H9 (cell line): ENCODE data around the gene TRIM27. TPM values are rescaled to one million over a fixed set of nuclear protein-coding genes. Genes with fewer than 3 reads are reported as not detected.

Experiments used
- DNase-seq: peaks from one replicate; pipeline ENCODE4 v3.0.0-alpha.2; 2017
- H2AFZ ChIP-seq: one replicate; pipeline ENCODE4 v1.6.1; 2013; ENCODE audit warnings: mild to moderate bottlenecking, low read length, control low read depth, moderate library complexity
- H2AK5ac ChIP-seq: 2 replicates; pipeline ENCODE4 v1.6.1; 2013; ENCODE audit warnings: low read length, control low read depth, mixed read lengths; ENCODE audit not compliant: insufficient read length
- H2BK120ac ChIP-seq: one replicate; pipeline ENCODE4 v1.6.1; 2013; ENCODE audit warnings: low read depth, mild to moderate bottlenecking, low read length, control low read depth, inconsistent platforms; ENCODE audit not compliant: poor library complexity, severe bottlenecking
- H2BK12ac ChIP-seq: 2 replicates; pipeline ENCODE4 v1.6.1; 2013; ENCODE audit warnings: low read length, control low read depth, mixed read lengths, low read depth; ENCODE audit not compliant: insufficient read length
- H2BK15ac ChIP-seq: 2 replicates; pipeline ENCODE4 v1.6.1; 2013; ENCODE audit warnings: low read depth, low read length, control low read depth
- H2BK20ac ChIP-seq: one replicate; pipeline ENCODE4 v1.6.1; 2013; ENCODE audit warnings: low read depth, mild to moderate bottlenecking, low read length, control low read depth, inconsistent platforms; ENCODE audit not compliant: poor library complexity, severe bottlenecking
- H2BK5ac ChIP-seq: 2 replicates; pipeline ENCODE4 v1.6.1; 2013; ENCODE audit warnings: low read length, control low read depth, mixed read lengths; ENCODE audit not compliant: insufficient read length
- H3K14ac ChIP-seq: 2 replicates; pipeline ENCODE4 v1.6.1; 2013; ENCODE audit warnings: low read length, control low read depth; ENCODE audit not compliant: insufficient read depth
- H3K18ac ChIP-seq: 2 replicates; pipeline ENCODE4 v1.6.1; 2013; ENCODE audit warnings: low read depth, mild to moderate bottlenecking, mixed read lengths, low read length, control low read depth; ENCODE audit not compliant: insufficient read length
- H3K23ac ChIP-seq: 2 replicates; pipeline ENCODE4 v1.6.1; 2013; ENCODE audit warnings: low read length, control low read depth, mixed read lengths, low read depth; ENCODE audit not compliant: insufficient read length
- H3K23me2 ChIP-seq: 2 replicates; pipeline ENCODE4 v1.6.1; 2013; ENCODE audit warnings: low read depth, mild to moderate bottlenecking, mixed read lengths, low read length, control low read depth; ENCODE audit not compliant: insufficient read length, poor library complexity, severe bottlenecking
- H3K27ac ChIP-seq: 2 replicates; pipeline ENCODE4 v1.5.1; 2013; ENCODE audit warnings: low read length, control low read depth, mixed read lengths, low read depth; ENCODE audit not compliant: insufficient read length
- H3K27me3 ChIP-seq: 2 replicates; pipeline ENCODE4 v1.6.1; 2013; ENCODE audit warnings: low read length, control low read depth, inconsistent platforms; ENCODE audit not compliant: insufficient read depth
- H3K4ac ChIP-seq: 2 replicates; pipeline ENCODE4 v1.6.1; 2013; ENCODE audit warnings: low read depth, mild to moderate bottlenecking, control low read depth, inconsistent platforms, low read length, moderate library complexity
- H3K4me1 ChIP-seq: 2 replicates; pipeline ENCODE4 v1.6.1; 2013; ENCODE audit warnings: low read length, control low read depth, inconsistent platforms; ENCODE audit not compliant: insufficient read depth
- H3K4me2 ChIP-seq: 2 replicates; pipeline ENCODE4 v1.6.1; 2013; ENCODE audit warnings: low read length, control low read depth, mixed read lengths; ENCODE audit not compliant: insufficient read length, insufficient read depth
- H3K56ac ChIP-seq: 2 replicates; pipeline ENCODE4 v1.6.1; 2013; ENCODE audit warnings: low read depth, mild to moderate bottlenecking, mixed read lengths, low read length, control low read depth; ENCODE audit not compliant: insufficient read length
- H3K79me1 ChIP-seq: 2 replicates; pipeline ENCODE4 v1.6.1; 2013; ENCODE audit warnings: low read depth, mild to moderate bottlenecking, moderate library complexity, low read length, control low read depth, inconsistent platforms; ENCODE audit not compliant: insufficient read depth, poor library complexity, severe bottlenecking
- H3K79me2 ChIP-seq: 2 replicates; pipeline ENCODE4 v1.6.1; 2013; ENCODE audit warnings: low read length, control low read depth, inconsistent platforms; ENCODE audit not compliant: insufficient read depth
- H3K9ac ChIP-seq: 2 replicates; pipeline ENCODE4 v1.6.1; 2013; ENCODE audit warnings: low read length, control low read depth, mixed read lengths; ENCODE audit not compliant: insufficient read length; ENCODE audit errors: extremely low read depth
- H3K9me3 ChIP-seq: one replicate; pipeline ENCODE4 v1.6.1; 2013; ENCODE audit warnings: low read depth, low read length, inconsistent platforms; ENCODE audit not compliant: control insufficient read depth
- H3T11ph ChIP-seq: one replicate; pipeline ENCODE4 v1.6.1; 2013; ENCODE audit warnings: mild to moderate bottlenecking, low read length, control low read depth, inconsistent platforms
- H4K20me1 ChIP-seq: one replicate; pipeline ENCODE4 v1.6.1; 2013; ENCODE audit not compliant: control insufficient read depth, insufficient read length, insufficient read depth
- H4K5ac ChIP-seq: 2 replicates; pipeline ENCODE4 v1.6.1; 2013; ENCODE audit warnings: low read depth, mild to moderate bottlenecking, mixed read lengths, low read length, control low read depth; ENCODE audit not compliant: insufficient read length
- H4K8ac ChIP-seq: replicated peaks from 2 replicates; pipeline ENCODE4 v1.6.1; 2013; ENCODE audit warnings: low read length, control low read depth, mixed read lengths, low read depth; ENCODE audit not compliant: insufficient read length
- H4K91ac ChIP-seq: 2 replicates; pipeline ENCODE4 v1.6.1; 2013; ENCODE audit warnings: low read depth, mild to moderate bottlenecking, moderate library complexity, mixed read lengths, low read length, control low read depth; ENCODE audit not compliant: insufficient read length
- H3K27ac Mint-ChIP-seq, 3 experiments: 2 replicates in 2 of 3; 3 replicates in 1 of 3; pipeline ENCODE4 v1.8.0; 2020 to 2021; ENCODE audit warnings: mixed read lengths in 3 of 3, mild to moderate bottlenecking in 1 of 3, moderate library complexity in 1 of 3
- H3K27me3 Mint-ChIP-seq: 2 replicates; pipeline ENCODE4 v1.8.0; 2021; ENCODE audit warnings: low read depth, mild to moderate bottlenecking, moderate library complexity, mixed read lengths
- H3K36me3 Mint-ChIP-seq, 3 experiments: 2 replicates in 2 of 3; 3 replicates in 1 of 3; pipeline ENCODE4 v1.8.0; 2020 to 2021; ENCODE audit warnings: low read depth in 3 of 3, mixed read lengths in 3 of 3; ENCODE audit not compliant: insufficient read depth in 1 of 3
- H3K4me1 Mint-ChIP-seq, 2 experiments: 2 replicates each; pipeline ENCODE4 v1.8.0; 2020; ENCODE audit warnings: mixed read lengths in 2 of 2
- H3K4me3 Mint-ChIP-seq, 2 experiments: 2 replicates in 1 of 2; 3 replicates in 1 of 2; pipeline ENCODE4 v1.8.0; 2020 to 2021; ENCODE audit warnings: mild to moderate bottlenecking in 2 of 2, mixed read lengths in 2 of 2, moderate library complexity in 1 of 2
- H3K9me3 Mint-ChIP-seq, 2 experiments: 2 replicates in 1 of 2; 3 replicates in 1 of 2; pipeline ENCODE4 v1.8.0; 2020; ENCODE audit warnings: mild to moderate bottlenecking in 2 of 2, mixed read lengths in 2 of 2, moderate library complexity in 1 of 2
- CTCF ChIP-seq: fragments of 200-600 bp; sonication (generic); conservative IDR thresholded peaks from 3 replicates; pipeline ENCODE4 v1.8.0; 2021; ENCODE audit warnings: antibody characterized with exemption, mild to moderate bottlenecking
- WGBS: extraction: QIAGEN DNeasy Blood & Tissue Kit; methylation state at CpG from one replicate; pipeline ENCODE4 v1.1.7; 2013; ENCODE audit warnings: missing lambda C conversion rate, low lambda C conversion rate, mixed read lengths; ENCODE audit not compliant: insufficient read length; ENCODE audit errors: extremely low coverage; 5-methylcytosine and 5-hydroxymethylcytosine counted together
- total RNA-seq: library from RNA; stranded (reverse); gene quantifications from 2 replicates; pipeline ENCODE4 v1.2.1, GENCODE V29; 2021

Gene TRIM27
- total RNA-seq, 1 experiment from 2014 or later: 98.2 TPM

GRCh38 chr6:28895131-28895812, 28.5 kb downstream of the TRIM27 start:
- no peak overlapping the region for H3T11ph ChIP-seq
- no peaks in the 10 kb centered on the region for H3K4me1 ChIP-seq
- no peak for TF ChIP-seq CTCF
- H3K27ac Mint-ChIP-seq: peak overlapping the region; percentile 99 to 100 (median 100)
- H4K5ac ChIP-seq: peak overlapping the region; percentile 63
- no peak overlapping the region for H4K8ac ChIP-seq
- no peaks in the 10 kb centered on the region for H3K79me1 ChIP-seq
- no peak overlapping the region for H2BK15ac ChIP-seq
- H3K9ac ChIP-seq: peak overlapping the region; percentile 94
- H4K20me1 ChIP-seq: no peaks in the 10 kb centered on the region
- peak overlapping the region; percentile 92 for H3K27ac ChIP-seq
- H3K36me3 Mint-ChIP-seq: peaks cover 0 to 4% (median 0%) of the 10 kb centered on the region in 3 experiments; a peak in 2 of 7 replicates
- H3K4me1 Mint-ChIP-seq: peaks cover 2 to 6% of the 10 kb centered on the region in 2 experiments; a peak in 1 of 4 replicates
- H2BK12ac ChIP-seq: no peak overlapping the region
- H2BK20ac ChIP-seq: no peak overlapping the region
- no peak overlapping the region for H2AFZ ChIP-seq
- no peak overlapping the region for H4K91ac ChIP-seq
- peaks cover 3 to 5% of the 10 kb centered on the region in 2 experiments; a peak in 3 of 5 replicates for H3K9me3 Mint-ChIP-seq
- H3K79me2 ChIP-seq: no peaks in the 10 kb centered on the region
- no peaks in the 10 kb centered on the region for H3K27me3 ChIP-seq
- H2BK5ac ChIP-seq: no peak overlapping the region
- peak overlapping the region; percentile 84 for H3K18ac ChIP-seq
- peak overlapping the region; percentile 71 for H3K4me2 ChIP-seq
- H3K27me3 Mint-ChIP-seq: peaks cover 4% of the 10 kb centered on the region; the same call in 1 of the 2 replicates
- H3K14ac ChIP-seq: peak overlapping the region; percentile 92; the same call in 1 of the 2 replicates
- H2AK5ac ChIP-seq: no peak overlapping the region
- H3K9me3 ChIP-seq: no peaks in the 10 kb centered on the region
- WGBS: no CpG with 5 or more reads among the region's 27 CpGs
- peak overlapping the region; percentile 24 for H2BK120ac ChIP-seq
- H3K56ac ChIP-seq: no peak overlapping the region
- H3K23ac ChIP-seq: no peak overlapping the region
- H3K4me3 Mint-ChIP-seq: peak overlapping the region; percentile 96 to 98
- DNase-seq: peak; percentile 96
- no peak overlapping the region; the same call in 1 of the 2 replicates for H3K4ac ChIP-seq
- H3K23me2 ChIP-seq: peaks cover 9% of the 10 kb centered on the region
